DMS79 treated with DMSO at 0.1 percent for 48 hours (cell line): ENCODE measurements around the gene CHST11.

ENCODE experiments used
- DNase-seq: peaks from one replicate; lab custom pipeline; 2025; lab: John Stamatoyannopoulos, UW

The CHST11 gene

GRCh38 chr12:104504146-104504545 lies 47.4 kb downstream of the CHST11 start:
- no peak for DNase-seq

DNA sequence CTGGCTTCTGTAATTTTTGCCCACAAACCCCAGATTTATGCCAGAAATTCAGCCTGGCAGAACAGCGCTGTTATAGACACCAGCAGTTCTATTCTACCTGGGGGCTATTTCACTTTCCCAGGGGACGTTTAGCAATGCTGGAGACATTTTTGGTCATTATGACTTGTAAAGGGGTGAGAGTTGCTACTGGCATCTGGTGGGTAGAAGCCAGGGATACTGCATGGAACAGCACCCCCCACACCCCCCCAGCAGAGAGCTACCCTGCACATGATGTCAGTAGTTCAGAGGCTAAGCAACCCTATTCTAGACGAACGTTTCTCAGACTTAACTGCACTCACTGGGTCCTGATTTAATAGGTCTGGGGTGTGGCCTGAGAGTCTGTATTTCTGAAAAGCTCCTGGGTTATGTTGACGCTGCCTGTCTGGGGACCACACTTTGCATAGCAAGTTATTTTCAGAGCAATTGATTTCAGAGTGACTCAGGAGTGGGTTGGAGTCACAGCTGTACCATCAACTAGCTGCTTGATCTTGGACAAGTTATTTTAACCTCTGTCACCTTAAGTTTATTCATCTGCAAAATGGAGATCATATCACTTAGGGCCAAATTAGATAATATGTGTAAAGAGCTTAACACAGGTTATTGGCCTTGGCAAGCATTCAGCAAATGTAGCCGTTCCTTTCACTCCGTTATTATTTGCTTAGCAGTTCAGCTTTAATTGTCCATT lies 48.5 kb downstream of the CHST11 start:
- peak; percentile 84 for DNase-seq

DNA sequence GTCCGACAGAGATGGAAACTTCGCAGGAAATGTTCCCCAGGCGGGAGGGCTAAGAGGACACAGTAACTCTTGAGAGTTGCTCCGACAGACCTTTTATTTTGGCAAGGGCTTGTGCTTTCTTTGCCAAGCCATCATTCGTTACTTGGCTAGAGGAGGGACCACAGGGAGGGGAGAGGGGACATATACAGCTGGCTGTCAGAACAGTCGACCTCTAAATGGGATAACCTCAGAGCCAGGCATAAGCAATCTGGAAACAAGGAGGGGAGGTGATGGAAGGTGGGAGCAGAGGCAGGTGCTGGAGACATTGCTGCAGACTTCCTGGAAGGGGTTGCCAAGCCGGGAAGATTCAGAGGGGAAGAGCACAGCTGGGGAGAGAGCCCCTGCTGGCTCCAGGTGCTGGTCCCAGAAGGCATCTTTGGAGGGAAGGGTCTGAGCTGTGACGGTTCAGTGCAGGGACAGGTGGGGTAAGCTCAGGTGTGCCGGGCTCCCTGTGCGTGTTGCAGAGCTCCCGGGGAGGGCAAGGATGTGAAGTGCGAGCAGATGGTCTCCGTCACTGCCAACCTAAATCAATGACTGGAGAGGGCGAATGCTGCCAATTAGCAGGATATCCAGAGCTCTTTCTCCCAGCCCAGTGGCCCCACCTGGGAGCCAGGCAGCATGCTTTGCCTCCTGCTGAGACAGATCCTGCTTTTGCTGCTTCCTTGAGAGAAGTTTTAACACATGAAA lies 50.1 kb downstream of the CHST11 start:
- DNase-seq: peak; percentile 98

DNA sequence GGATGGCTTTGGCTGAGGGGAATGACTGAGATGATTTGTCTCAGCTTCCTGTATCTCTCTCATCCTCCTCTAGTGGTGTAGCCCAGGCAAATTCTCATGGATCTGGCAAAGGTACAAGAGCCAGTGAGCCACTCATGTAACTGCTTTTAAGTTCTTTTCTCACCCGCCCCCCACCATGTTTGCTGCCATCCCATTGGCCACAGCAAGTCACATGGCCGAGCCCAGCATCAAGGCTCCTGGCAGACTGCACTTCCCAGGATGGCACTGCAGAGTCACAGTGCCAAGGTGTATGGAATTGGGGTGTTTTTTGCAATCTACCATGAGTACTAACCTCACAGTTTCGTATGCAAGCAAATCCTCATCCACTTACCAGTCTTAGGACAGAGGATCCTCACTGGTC lies 50.9 kb downstream of the CHST11 start:
- peak; percentile 92 for DNase-seq

GRCh38 chr12:104508752-104509446 lies 52.2 kb downstream of the CHST11 start:
- DNase-seq: no peak

- DNase-seq: no peak
These were observed 53.6 kb downstream of the CHST11 start for GRCh38 chr12:104510145-104510872.

- no peak for DNase-seq
These were observed 54.2 kb downstream of the CHST11 start for GRCh38 chr12:104510873-104511440.

- no peak for DNase-seq
These were observed 56.9 kb downstream of the CHST11 start for GRCh38 chr12:104513681-104514080.

DNA sequence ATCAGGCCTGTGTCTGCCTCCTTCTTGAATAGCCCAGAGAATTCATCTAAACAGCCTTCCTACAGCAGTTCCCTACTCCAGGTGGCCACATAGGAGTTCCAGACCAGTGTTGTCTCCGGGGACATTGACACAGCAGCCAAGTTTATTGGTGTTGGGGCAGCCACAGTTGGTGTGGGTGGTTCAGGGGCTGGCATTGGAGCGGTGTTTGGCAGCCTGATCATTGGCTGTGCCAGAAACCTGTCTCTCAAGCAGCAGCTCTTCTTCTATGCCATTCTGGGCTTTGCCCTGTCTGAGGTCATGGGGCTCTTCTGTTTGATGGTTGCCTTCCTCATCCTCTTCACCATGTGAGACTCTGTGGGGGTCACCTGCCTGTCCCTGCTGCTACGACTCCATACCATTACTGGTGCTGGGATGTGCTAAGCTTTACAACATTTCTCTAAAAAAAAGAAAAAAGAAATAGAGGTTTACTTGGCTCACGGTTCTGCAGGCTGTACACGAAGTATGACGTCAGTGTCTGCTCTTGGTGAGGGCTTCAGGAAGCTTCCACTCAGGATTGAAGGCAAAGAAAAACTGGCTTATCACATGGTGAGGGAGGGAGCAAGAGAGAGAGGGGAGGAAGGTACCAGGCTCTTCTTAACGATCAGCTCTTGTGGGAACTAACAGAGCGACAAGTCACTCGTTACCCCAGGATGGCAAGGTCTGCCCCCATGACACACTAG lies 57.5 kb downstream of the CHST11 start:
- no peak for DNase-seq

GRCh38 chr12:104515899-104516298 lies 59.2 kb downstream of the CHST11 start:
- DNase-seq: no peak

- DNase-seq: peak; percentile 91
These were observed 60.1 kb downstream of the CHST11 start for GRCh38 chr12:104516821-104517220.

GRCh38 chr12:104517880-104518279 lies 61.1 kb downstream of the CHST11 start:
- DNase-seq: no peak

DNA sequence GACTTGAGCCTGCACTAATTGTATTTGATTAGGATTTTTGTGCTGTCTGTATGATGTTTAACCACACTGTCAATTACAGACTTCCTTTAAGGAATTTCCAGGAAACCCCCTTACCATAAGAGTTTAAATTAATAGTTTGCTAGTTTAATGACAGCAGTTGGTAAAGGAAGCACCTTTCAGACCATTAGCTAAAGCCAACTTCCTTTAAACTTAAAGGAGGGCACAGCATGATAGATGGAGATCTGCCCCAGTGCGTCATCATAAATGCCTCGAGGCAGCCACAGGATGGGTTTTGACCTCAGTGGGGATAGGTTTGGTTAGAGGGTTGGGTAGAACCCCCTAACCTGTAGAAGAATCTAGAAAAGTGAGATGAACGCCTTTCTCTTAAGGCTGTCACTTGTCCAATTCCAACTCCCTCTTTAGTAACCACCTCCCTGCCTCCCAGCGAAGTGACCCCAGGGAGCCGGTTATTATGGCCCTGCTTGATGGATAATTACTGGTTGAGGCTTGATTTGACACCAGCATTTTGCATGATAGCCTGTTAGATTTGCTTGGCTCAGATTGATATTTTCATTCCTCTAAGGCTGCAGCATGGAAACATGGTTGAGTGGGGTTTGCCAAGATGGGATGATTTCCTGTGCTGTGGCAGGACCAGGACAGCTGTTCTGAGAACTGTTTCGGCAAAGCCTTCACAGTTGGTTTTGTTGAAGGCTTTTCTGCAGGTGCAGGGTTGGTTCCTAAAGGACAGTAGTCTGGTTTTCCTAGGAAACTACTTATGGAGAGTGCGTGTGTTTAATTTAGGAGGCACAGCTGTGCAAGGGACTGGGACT lies 62.7 kb downstream of the CHST11 start:
- no peak for DNase-seq

DNA sequence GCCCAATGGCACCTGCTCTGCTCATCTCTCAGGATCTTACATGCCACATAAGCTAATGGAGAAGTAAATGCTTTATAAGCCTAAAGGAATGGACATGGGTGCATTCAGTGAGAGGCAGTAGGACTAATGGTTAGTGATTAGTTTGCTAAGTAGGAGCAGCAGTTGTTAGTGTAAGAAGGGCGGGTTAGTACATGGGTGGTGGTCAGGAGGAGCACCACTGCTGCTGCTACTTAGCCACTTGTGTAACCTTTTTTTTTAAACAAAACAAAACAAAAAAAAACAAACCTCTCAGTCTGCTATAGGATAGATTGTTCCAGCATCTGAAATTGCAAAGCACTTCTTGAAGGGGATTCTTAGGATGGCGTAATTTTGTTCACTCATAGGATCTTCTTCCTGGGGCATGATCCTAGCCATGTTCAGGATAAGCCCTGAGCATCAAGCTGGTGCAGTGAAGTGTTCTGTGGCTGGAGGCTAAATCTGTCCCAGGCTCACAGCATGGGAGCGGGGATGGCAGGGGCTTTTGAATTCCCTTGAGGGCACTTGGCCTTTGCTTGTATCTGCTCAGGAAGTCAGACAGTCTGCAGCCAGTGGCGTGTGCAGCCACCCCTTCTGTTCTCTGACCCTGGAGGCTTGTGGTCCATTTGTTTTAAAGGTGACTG lies 63.6 kb downstream of the CHST11 start:
- DNase-seq: peak; percentile 50

- DNase-seq: no peak
These were observed 65.0 kb downstream of the CHST11 start for GRCh38 chr12:104521731-104522130.

GRCh38 chr12:104522985-104523722 lies 66.4 kb downstream of the CHST11 start:
- DNase-seq: no peak

GRCh38 chr12:104524034-104524832 lies 67.5 kb downstream of the CHST11 start:
- DNase-seq: peak; percentile 67

GRCh38 chr12:104526320-104526719 lies 69.6 kb downstream of the CHST11 start:
- no peak for DNase-seq
